EH (cell line): ENCODE measurements around the gene ESF1.
"Not testable (repeated sequence)": the region's sequence is repeated elsewhere in the genome, so short reads cannot be mapped to it uniquely, and the experiment has no call there.

Experiments used
- DNase-seq: peaks from one replicate; pipeline ENCODE4 v3.0.0-alpha.2; 2015; ENCODE audit warnings: low read depth

ESF1 gene

DNA sequence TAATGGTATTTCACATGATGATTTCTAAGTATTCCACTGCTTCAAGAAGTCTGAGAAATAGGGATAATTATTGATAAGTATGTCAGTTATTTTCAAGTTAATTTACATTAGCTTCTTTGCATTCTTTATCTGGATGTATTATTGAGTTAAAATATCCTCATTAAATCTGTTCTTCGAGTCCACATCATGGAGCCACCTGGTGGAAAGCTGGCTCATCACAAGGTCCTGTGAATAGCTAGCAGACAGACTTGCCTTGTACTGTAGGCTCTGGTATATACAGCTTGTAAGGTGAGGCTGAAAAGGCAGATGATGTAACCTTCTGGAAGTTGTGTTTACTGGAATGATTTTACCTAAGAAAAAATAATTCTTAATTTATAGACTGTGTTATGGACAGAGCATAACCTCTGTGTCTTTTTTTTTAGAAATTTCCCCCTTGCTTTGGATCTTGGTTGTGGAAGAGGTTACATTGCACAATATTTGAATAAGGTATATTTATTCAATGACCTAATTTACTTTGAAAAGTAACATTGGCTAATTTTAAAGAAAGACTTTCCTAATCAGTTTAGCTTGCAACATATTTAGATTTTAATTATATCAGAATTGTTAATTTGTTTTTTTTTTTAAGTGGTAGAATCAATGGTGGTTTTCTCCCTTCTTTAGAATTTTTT, 3.6 kb upstream of the ESF1 start:
- DNase-seq, result peak; percentile 62

DNA sequence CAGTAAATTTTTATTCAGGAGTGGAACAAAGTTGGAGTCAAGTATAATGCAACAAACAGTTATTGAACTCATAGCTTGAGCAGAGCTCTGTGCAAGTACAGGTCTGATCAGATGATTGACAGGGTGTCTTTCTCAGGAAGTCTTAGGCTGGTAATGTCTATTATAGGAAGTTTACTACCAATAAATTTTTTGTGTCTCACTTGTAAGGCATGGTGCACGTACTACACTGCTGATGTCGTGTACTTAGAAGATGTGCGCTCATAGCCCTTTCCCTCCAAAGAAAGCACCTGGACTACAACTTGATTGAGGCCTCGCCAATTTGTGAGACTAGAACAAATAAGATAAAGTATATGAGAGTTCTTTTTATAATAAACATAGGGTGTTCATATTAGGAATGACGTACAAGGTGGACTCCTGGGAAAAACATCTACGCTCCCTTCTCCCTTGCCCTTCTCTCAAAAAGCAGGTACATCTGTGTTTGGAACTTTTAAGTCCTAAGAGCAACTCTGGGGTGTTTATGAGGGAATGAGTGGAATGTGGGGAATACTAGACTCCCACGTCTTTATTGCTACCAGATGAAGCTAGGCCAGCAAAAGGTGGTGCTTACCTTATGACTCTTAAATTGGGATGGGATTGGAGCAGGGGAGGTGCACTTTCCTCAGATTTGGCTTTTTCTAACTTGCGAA, 1.6 kb upstream of the ESF1 start:
- DNase-seq, result no peak

DNA sequence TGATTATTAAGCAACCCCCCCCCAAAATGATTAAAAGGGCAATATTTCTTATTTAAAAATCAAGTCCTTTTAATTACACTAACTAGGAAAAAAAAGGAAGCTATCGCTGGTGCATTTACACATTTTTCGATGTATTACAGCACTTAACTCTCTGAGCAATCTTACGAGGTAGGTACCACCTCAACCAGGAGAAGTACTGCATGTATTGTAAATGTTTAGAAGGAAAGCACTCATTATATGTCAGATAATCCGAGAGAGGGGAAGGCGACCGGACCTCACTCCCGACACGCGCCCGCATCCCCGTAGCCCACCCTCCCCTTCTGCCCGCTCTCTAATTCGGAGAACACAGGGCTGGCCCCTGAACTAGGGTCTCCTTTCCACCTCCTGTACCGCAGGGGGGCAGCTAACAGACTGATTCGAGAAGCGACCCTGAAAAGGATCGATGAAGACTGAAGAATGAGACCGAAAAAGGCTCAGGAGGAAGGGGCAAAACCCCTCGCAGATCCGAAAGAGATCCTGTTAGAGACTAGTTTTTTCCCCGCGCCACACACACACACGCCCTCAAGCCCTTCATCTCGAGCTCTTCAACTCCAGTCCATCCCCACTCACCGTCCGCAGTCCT, 337 bp downstream of the ESF1 start:
- DNase-seq, result no peak

DNA sequence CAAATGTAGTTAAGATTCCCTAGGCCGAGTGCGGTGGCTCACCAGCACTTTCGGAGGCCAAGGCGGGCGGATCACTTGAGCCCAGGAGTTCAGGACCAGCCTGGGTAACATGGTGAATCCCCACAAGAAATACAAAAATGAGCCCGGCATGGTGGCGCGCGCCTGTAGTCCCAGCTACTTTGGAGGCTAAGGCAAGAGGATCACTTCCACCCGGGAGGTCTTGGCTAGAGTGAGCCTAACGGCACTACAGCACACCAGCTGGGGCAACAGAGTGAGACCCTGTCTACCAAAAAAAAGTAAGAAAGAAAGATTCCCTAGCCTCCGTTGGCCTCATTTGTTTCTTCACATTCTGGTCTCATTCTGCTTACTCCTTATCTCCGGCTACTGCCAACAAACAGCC, 1.2 kb downstream of the ESF1 start:
- no peak for DNase-seq

GRCh38 chr20:13778827-13779226, 5.9 kb downstream of the ESF1 start:
- DNase-seq, result no peak

DNA sequence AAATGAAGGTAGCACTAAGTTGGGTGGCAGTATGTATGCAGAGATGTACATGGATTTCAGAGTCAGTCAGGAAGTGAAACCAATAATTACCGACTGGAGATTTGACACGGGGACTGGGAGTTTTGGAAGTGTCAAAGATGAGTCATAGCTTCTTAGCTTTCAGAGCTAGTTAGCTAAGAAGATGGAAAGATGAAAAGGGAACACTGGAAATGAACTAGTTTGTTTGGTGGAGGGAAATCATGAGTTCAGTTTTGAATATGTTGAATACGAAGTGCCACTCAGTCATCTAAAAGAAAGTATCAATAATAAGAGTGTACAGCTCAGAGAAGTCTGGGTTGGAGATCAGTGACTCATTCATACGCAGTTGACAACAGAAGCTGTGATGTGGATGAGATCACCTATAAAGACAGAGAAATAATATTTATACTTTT, 7.5 kb downstream of the ESF1 start:
- DNase-seq, result peak; percentile 18

- DNase-seq, result no peak
Measured at GRCh38 chr20:13775867-13776266, 8.9 kb downstream of the ESF1 start.

DNA sequence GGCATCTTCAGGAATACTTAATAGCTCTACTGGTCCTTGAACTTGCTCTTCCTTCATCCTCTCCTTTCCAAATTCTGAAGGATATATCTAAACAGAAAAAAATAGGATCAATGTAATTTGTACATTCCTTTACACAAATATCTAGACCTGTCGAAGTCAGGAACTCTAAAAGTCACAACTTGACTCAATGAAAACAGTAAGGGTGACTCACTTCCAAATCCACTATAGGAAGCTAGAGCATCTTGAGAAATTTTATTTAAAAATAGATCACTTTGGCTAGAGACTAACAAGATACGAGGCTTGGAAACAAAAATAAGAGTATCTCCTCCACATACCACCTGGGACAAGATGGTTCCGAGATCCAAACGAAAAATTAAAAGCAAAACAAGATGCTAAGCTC, 12.2 kb downstream of the ESF1 start:
- DNase-seq, result no peak

DNA sequence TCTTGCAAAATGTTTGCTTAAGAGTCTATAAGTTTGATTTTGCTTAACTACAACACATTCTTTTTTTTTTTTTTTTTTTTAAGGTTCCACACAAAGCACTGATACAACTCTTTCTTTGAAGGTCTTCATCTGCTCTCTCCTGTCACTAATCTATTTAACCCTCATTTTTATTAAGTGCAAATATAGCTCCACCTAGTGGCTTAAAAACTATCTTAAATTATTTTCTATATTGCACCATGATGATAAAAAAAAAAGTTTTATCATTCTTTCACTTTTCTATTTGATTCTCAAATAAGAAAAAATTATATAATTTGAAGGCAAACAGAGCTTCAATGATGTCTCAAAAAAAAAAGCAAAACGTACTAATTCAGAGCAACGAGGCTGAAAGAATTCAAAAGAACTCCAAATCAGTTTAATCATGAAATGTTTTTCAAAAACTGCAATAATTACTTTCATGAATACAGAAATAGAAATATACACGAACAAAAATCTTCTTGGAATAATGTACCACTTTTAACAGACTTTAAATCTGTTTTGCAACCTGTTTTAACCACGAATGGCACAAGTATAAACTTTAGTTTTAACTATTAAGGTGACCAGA, 12.8 kb downstream of the ESF1 start:
- peak; percentile 34 for DNase-seq

- DNase-seq, result no peak
Measured at GRCh38 chr20:13770141-13770540, 14.6 kb downstream of the ESF1 start.

DNA sequence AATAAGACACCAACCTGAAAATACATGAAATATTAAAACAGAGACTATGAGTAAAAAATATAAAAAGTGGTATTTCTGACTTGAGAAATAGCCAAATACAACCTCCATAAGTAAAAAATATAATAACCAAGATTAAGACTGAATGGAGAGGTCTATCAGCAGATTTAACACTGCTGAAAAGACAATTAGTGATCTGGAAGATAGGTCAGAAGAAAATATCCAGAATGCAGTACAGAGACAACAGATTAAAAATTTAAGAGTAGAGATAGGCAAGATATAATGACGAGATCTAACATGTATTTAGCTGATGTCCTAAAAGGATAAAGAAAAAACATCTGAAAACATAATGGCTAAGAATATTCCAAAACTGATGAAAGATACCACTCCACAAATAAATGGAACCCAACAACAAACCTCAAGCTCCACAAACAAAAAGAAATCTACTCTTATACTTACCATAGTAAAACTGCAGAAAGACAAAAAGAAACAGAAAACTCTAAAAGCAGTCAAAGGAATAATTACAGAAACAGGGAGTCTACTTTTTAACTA, 18.8 kb downstream of the ESF1 start:
- DNase-seq, result no peak

- no peak for DNase-seq
Measured at GRCh38 chr20:13765299-13765698, 19.4 kb downstream of the ESF1 start.

GRCh38 chr20:13760451-13760946, 24.2 kb downstream of the ESF1 start:
- DNase-seq, result not testable (repeated sequence)

DNA sequence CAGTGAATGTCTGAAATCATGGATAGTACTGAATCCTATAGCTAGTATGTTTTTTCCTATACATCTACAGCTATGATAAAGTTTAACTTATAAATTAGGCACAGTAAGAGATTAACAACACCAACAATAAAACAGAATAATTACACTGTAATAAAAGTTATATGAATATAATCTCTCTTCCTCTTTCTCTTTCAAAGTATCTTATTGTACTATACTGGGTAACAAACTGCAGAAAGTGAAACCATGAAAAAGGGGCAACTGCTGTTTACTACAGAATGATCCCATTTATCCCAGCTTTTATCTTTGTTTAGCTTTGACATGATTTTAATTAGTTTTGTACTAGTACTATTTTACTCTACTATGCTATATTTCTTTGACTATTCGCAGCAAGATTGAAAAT, 25.8 kb downstream of the ESF1 start:
- DNase-seq, result no peak

DNA sequence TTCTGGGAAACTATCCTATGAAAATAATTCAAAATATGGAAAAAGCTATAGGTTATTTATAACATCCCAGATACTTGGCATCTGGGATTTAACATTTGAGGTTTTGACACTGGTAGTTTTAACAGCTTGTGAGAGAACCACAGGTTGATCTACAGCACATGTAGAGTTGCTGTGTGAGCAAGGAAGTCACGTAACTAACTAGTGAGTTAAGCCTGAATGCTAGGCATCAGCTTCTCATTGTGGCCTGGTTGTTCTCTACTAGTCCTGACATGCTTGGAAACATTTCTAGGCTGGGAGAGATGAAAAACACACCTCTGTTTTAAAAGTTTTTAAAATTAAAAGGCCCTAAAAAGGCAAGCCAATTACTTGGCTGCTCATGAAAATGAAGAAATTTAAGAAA, 28.2 kb downstream of the ESF1 start:
- DNase-seq, result no peak

DNA sequence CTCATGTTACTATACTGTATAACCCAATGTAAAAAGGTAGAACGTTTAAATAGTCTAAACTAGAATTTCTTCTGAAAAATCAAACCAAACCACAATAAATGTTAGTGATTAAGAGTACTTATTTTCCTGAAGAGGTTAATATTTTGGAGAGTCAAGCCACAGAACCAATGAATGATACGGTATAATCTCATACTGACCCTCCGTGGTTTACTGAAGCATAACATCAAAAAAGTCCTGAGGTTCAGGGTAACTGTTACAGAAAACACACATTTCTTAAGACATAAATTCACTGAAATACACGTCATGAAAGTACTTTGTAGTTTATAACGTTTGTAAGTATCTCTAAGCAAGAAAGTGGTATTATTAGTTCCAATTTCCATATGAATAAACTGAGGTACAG, 28.9 kb downstream of the ESF1 start:
- no peak for DNase-seq

- no peak for DNase-seq
Measured at GRCh38 chr20:13753436-13754036, 31.2 kb downstream of the ESF1 start.

GRCh38 chr20:13749811-13750210, 34.9 kb downstream of the ESF1 start:
- DNase-seq, result no peak

- peak; percentile 22 for DNase-seq
Measured at GRCh38 chr20:13745784-13746183, 38.9 kb downstream of the ESF1 start.

DNA sequence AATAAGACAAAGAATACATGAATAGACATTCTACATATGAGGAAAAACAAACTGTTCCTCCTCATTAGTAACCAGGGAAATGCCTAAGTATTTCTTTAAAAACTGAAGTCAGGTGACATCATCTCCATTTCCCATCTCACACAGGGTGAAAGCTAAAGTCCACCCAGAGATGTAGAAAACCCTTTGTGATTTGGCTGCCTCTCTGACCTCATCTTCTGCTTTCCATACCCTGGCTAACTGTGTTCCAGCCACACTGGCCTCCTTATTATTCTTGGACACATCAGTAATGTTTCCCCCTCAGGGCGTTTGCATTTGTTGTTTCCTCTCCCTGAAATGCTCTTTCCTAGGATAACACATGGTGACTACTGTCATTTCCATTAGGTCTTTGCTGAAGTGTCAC, 40.4 kb downstream of the ESF1 start:
- DNase-seq, result peak; percentile 43

DNA sequence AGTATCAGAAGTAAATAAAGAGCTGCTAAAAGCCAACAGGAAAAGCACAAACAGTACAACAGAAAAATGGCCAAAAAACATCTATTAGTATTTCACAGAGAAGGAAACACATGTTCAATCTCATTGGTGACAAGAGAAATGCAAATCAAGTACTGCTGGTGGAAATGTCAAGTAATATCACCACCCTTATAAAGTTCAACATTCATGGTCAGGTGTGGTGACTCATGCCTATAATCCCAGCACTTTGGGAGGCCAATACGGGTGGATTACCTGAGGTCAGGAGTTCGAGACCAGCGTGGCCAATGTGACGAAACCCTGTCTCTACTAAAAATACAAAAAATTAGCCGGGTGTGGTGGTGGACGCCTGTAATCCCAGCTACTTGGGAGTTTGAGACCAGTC, 42.8 kb downstream of the ESF1 start:
- no peak for DNase-seq
